WTC11 (cell line): Measurements from ENCODE around the gene NECAB2. TPM values are rescaled to one million over a fixed set of nuclear protein-coding genes. Genes with fewer than 3 reads are reported as not detected.

ENCODE experiments used
- ATAC-seq: fragments of 200-7000 bp; cut with Tn5 transposase; 2 replicates; pipeline ENCODE4 v1.10.0; 2021; ENCODE audit warnings: mild to moderate bottlenecking, moderate library complexity
- CTCF ChIA-PET: fragments of 300-600 bp; sonication (Branson Sonifier 250); formaldehyde crosslinking; loops from one replicate; lab custom pipeline; 2021; ENCODE audit warnings: antibody characterized with exemption; lab: Charles Lee
- POLR2A ChIA-PET: fragments of 350-600 bp; sonication (Branson Sonifier 250); formaldehyde crosslinking; loops from one replicate; lab custom pipeline; 2021; ENCODE audit warnings: antibody characterized with exemption; lab: Charles Lee
- DNase-seq: peaks from one replicate; pipeline ENCODE4 v3.0.0; 2021; ENCODE audit warnings: low spot score
- H3K27ac Mint-ChIP-seq: 2 replicates; pipeline ENCODE4 v1.8.0; 2021; ENCODE audit warnings: mixed read lengths
- H3K27me3 Mint-ChIP-seq: 2 replicates; pipeline ENCODE4 v1.8.0; 2021; ENCODE audit warnings: low read depth, mild to moderate bottlenecking, moderate library complexity, mixed read lengths
- H3K36me3 Mint-ChIP-seq: 2 replicates; pipeline ENCODE4 v1.8.0; 2021; ENCODE audit warnings: mixed read lengths
- H3K4me1 Mint-ChIP-seq: 2 replicates; pipeline ENCODE4 v1.8.0; 2022; ENCODE audit warnings: mixed read lengths
- H3K4me3 Mint-ChIP-seq: 2 replicates; pipeline ENCODE4 v1.8.0; 2021; ENCODE audit warnings: mild to moderate bottlenecking, moderate library complexity, mixed read lengths
- H3K9me3 Mint-ChIP-seq: 2 replicates; pipeline ENCODE4 v1.8.0; 2021; ENCODE audit warnings: mixed read lengths
- AR ChIP-seq: fragments of 250-450 bp; sonication (Bioruptor Pico); IDR thresholded peaks from 2 replicates; pipeline ENCODE4 v1.9.0; 2021; ENCODE audit warnings: mild to moderate bottlenecking
- ELF4 ChIP-seq: sonication (generic); formaldehyde crosslinking; IDR thresholded peaks from 2 replicates; pipeline ENCODE4 v1.8.1; 2022; ENCODE audit warnings: low read depth, mild to moderate bottlenecking, moderate library complexity, missing genetic modification reagents
- FOXP4 ChIP-seq: sonication (generic); formaldehyde crosslinking; IDR thresholded peaks from 2 replicates; pipeline ENCODE4 v1.8.0; 2022; ENCODE audit warnings: mild to moderate bottlenecking, missing genetic modification reagents
- HMGA2 ChIP-seq: fragments of 250-450 bp; sonication (Bioruptor Pico); IDR thresholded peaks from 2 replicates; pipeline ENCODE4 v1.4.0; 2021; ENCODE audit warnings: mild to moderate bottlenecking, moderate library complexity
- JAZF1 ChIP-seq: fragments of 250-450 bp; sonication (Bioruptor Pico); IDR thresholded peaks from 2 replicates; pipeline ENCODE4 v1.9.0; 2021; ENCODE audit warnings: moderate library complexity, mild to moderate bottlenecking, inconsistent platforms
- MAX ChIP-seq: sonication (generic); formaldehyde crosslinking; IDR thresholded peaks from 2 replicates; pipeline ENCODE4 v1.8.0; 2022; ENCODE audit warnings: mild to moderate bottlenecking, missing genetic modification reagents
- NR3C1 ChIP-seq: sonication (generic); formaldehyde crosslinking; conservative IDR thresholded peaks from 2 replicates; pipeline ENCODE4 v1.8.1; 2023; ENCODE audit warnings: low read depth, mild to moderate bottlenecking, missing genetic modification reagents
- OVOL2 ChIP-seq: fragments of 250-450 bp; sonication (Bioruptor Pico); IDR thresholded peaks from 2 replicates; pipeline ENCODE4 v1.9.0; 2021; ENCODE audit warnings: mild to moderate bottlenecking, borderline replicate concordance
- ZNF281 ChIP-seq: sonication (generic); formaldehyde crosslinking; IDR thresholded peaks from 2 replicates; pipeline ENCODE4 v1.8.0; 2023; ENCODE audit warnings: mild to moderate bottlenecking, missing genetic modification reagents
- ZNF671 ChIP-seq: fragments of 250-450 bp; sonication (Bioruptor Pico); IDR thresholded peaks from 2 replicates; pipeline ENCODE4 v1.8.0; 2021; ENCODE audit warnings: mild to moderate bottlenecking
- total RNA-seq: library from RNA; stranded (reverse); gene quantifications from 3 replicates; pipeline ENCODE4 v1.2.3, GENCODE V29; 2021

NECAB2 gene
- total RNA-seq, 1 experiment from 2014 or later: 2.9 TPM

- Mint-ChIP-seq H3K9me3 (peaks cover 6% of the 10 kb centered on the region; the same call in 1 of the 2 replicates), H3K4me1 (peaks cover 26% of the 10 kb centered on the region), H3K27ac (peak overlapping the region; percentile 85), H3K4me3 (no peak overlapping the region), H3K36me3 (peaks cover 11% of the 10 kb centered on the region), H3K27me3 (peaks cover 2% of the 10 kb centered on the region; the same call in 1 of the 2 replicates)
- DNase-seq (no peak), ATAC-seq (no peak)
- TF ChIP-seq NR3C1 (CRISPR knock-in tag) (no peak), AR (CRISPR knock-in tag) (no peak), ELF4 (no peak)
- ChIA-PET POLR2A (no interaction called here), CTCF (interaction anchor here (0.7 to 2.9 kb wide), 14 partner anchors 10 to 208 kb away, joined by 3 to 18 read pairs (median 4); partner anchors contain the start of genes OSGIN1 and SLC38A8)
These were observed 42.7 kb upstream of the NECAB2 start for GRCh38 chr16:83925095-83925905.

GRCh38 chr16:83925957-83926725, 41.9 kb upstream of the NECAB2 start:
- CTCF ChIA-PET: interaction anchor here (0.7 to 2.9 kb wide), 26 partner anchors 9 to 209 kb away, joined by 3 to 18 read pairs (median 4); partner anchors contain the start of genes MBTPS1, MLYCD, OSGIN1 and SLC38A8
- DNase-seq (no peak), ATAC-seq (peak; percentile 8; the same call in 1 of the 2 replicates)
- TF ChIP-seq ZNF671 (CRISPR knock-in tag): no peak
- TF ChIP-seq MAX (CRISPR knock-in tag): no peak
- TF ChIP-seq FOXP4 (CRISPR knock-in tag): no peak
- no peak for TF ChIP-seq ZNF281 (CRISPR knock-in tag)
- TF ChIP-seq HMGA2 (CRISPR knock-in tag): no peak
- no peak for TF ChIP-seq JAZF1 (CRISPR knock-in tag)
- TF ChIP-seq OVOL2 (CRISPR knock-in tag): no peak
- TF ChIP-seq, all 79 proteins: peak for 0
- Mint-ChIP-seq H3K27me3 (peaks cover 2% of the 10 kb centered on the region; the same call in 1 of the 2 replicates), H3K36me3 (peaks cover 7% of the 10 kb centered on the region; the same call in 1 of the 2 replicates), H3K4me1 (peaks cover 26% of the 10 kb centered on the region), H3K9me3 (no peaks in the 10 kb centered on the region), H3K27ac (peak overlapping the region; percentile 94), H3K4me3 (peak overlapping the region; percentile 68)
- POLR2A ChIA-PET: no interaction called here
